ENCODE results near the gene MAEA.

MAEA gene

DNA sequence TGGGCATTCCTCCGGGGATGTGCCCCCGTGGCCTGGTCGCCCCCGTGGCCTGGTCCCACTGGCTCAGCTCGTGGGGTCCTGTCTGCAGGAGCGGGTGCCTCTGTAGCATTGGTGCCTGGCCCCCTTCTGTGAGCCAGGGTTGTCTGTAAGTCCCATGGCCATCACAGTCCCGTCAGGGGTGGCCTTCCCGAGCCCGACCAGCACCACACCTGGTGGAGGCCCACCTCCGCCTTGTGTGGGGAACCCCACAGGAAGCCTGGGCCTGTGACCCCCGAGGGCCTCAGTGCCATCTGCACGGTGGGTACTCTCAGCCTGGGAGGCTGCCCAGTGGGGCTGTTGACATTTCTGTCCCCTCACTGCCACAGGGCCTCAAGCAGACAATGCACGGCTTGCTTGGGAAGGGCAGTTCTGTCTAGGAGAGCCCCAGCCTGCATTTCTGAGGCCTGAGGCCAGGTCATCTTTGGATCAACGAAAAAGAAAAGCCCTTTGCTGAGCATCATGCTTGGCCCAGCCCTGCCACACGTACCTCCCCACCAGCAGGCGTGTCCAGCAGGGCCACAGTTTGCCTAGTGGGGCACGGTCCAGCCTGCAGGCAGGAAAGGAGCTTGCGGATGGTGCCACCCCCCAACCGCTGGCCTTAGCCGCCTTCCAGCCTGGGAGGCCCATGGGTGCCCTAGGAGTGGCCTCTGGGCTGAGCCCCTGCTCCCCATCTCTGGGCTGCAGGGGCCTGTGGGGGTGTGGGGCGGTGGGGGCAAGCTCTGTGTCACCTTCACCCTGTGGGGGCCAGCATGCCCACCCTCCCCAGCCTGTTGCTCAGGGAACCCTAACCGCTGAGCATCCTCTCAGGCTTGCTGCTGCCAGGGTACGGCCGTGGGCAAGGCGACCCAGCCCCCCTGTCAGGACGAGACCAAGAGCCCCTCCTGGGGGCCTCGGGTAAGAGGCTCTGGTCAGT is 93.4 kb downstream of the MAEA start:
- no peak for FAIRE-seq

DNA sequence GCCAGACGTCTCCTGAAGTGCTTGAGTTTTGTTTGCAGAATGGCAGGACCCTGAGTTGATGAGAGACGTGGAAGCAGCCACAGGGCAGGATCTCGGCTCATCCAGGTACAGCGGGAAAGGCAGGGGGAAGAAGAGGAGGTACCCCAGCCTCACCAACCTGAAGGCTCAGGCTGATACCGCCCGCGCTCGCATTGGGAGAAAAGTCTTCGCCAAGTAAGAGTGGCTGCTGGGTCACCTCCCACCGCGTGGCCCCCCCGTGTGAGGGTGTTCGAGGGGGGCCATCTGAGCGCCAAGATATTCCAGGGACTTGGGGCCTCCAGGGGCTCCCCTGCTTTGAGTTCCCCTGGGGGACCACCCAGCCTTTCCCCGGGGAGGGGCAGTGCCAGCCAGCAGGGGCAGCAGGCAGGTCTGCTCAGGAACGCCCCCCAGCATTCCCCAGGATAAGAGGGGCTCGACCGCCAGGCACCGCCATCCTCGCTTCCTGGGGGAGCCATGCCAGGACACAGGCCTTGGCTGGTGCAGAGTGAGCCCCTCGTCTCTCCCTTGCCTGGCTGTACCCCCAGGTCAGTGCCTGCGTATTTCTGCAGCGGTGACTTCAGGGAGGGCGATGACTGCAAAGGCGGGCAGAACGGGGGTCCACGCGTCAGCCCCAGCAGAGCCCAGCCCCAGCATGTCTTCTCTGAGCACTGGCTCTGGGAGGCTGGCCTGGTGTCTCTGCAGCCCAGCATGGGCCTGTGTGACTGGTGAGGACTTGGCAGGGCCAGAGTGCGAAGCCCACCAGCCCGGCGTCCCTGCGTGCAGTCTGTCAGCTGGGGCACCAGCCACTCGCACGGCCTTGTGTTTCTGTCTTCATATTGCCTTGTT is 94.3 kb downstream of the MAEA start:
- no peak for FAIRE-seq

DNA sequence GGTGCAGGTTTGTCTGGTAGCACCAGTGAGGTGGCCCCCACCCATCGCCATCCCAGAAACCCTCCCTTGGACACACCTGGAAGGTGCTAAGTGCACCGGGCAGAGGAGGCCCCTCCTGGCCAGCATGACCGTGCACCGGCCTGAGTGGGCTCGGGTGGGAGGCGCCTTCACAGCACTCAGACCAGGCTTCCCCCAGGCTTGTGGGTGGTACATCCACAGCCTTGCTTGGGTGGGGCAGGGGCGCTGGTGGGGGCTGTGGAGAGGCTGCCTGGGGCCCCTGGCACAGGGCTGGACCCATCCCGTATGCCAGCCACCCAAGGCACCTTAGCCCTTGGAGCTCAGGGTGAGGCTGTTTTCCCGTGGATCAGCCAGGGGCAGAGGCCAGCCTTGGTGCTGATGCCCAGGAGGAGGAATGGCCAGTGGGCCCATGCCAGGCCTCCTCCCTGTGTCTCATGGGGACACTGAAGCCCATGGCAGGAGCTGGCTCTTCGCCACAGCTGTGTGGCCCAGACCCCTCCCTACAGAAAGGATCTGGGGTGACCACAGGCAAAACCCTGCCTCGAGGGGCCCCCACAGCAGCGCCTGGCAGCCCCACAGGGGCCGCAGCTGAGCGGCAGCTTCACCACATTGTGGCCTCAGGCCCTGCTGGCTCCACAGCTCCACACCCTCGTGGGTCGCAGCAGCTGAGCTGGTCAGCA is 95.1 kb downstream of the MAEA start:
- no peak for FAIRE-seq

DNA sequence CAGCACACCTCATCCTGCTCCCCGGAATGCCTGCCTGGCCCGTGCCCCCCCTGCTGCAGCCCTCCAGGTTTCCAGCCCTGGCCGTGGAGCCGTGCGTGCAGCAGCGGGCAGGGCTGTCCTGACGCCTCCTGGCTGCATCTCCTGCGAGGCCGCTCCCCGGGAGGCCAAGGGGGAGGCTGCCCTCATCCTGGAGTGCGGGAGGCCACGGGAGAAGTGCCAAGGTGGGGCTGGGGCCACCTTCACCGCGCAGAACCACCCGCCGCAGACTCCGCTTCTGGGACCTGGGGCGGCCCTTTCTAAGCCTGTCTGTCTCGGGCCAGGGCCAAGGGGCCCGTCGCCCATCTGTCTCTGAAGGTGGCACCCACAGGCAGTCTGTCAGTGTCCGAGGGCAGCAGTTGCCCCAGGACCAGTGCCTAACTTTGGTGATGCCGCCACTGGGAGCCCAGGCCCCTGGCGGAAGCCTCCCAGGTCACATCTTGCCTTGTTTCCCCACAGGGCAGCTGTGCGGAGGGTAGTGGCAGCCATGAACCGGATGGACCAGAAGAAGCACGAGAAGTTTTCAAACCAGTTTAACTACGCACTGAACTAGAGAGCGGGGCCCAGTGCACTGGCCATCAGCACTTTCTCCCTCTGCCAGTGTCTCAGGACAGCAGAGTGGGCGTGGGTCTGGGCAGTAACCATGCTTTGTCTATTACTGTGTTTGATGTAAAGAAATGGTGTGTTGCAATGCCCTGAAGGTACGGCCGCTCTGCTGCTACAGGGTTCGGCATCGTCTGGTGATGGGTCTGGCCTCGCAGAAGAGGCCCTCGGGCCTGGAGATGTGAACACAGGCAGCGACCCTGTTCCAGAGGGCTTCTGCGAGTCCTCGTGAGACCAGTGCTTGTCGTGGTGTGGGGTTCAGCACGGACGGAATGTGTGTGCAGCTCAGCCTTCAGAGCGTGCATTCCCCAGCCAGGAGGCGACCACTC is 96.0 kb downstream of the MAEA start:
- FAIRE-seq, result no peak

Data from colon (tissue), 2 donors.